GM19240 (cell line): ENCODE data around the gene TENM3.
"Not testable (repeated sequence)": the region's sequence is repeated elsewhere in the genome, so short reads cannot be mapped to it uniquely, and the experiment has no call there.

ENCODE experiments used
- DNase-seq: peaks from one replicate; pipeline ENCODE4 v3.0.0; 2011; ENCODE audit warnings: low spot score; ENCODE audit not compliant: insufficient read length

Gene TENM3

DNA sequence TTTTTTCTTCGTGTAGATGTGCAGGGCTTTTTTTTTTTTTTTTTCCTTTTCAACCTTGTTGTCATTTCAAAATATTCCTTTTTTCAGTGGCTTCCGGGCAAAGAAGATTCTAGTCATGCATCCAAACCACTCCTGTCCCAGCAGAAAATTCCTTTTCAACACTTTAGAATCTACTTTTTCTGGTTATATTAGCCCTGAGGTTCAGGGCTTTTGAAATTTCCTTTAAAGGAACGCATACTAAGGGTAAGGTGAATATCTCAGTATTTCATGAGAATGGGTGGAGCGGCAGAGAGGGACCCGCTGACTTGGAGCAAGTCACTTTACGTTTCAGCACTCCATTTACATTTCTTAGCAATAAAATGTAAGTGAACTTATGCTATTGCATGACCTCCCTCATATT, 15.6 kb upstream of the TENM3 start:
- no peak for DNase-seq

DNA sequence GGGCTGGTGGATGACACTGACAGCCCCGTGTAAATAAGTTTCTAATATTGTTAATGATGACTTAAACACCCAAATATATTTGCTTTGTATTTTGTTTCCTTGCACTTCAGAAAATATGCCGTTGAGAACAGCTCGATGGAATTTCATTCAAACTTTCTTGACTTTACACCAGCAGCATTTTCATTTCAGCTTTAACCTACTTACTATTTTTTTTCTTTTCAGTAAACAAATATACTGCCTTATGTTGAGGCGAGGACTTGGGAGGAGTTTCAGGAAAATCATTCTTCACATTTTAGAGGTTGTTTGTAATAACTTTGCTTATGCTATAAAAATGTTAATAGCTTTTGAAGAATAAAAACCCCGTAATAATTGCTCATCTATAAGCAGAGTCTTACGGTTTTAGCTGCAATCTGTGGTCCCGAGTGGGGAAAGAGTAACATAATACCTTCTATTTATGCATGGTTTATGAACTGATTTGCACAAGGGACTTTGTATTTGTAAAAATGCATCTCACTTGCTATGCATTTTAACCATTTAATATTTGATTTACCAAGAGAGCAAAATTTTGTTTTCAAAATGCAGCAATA, 14.1 kb upstream of the TENM3 start:
- no peak for DNase-seq

DNA sequence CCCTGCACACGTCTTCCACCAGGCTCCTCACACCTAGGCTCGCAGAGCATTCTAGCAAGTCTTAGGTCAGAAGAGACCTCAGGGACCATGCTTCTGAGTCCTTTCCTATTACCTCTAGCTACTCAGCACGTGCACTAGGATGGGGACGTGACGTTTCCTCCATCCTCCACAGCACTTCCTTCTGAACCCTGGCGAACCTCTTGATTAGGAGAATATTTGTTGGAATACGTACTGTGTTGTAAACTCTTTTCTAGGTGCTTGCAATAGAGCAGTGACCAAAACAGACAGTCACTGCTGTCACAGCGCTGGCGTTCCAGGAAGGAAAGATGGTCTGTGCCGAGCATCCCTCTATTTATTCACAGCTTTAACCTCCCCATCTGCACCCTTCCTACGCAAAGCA, 12.9 kb upstream of the TENM3 start:
- no peak for DNase-seq

DNA sequence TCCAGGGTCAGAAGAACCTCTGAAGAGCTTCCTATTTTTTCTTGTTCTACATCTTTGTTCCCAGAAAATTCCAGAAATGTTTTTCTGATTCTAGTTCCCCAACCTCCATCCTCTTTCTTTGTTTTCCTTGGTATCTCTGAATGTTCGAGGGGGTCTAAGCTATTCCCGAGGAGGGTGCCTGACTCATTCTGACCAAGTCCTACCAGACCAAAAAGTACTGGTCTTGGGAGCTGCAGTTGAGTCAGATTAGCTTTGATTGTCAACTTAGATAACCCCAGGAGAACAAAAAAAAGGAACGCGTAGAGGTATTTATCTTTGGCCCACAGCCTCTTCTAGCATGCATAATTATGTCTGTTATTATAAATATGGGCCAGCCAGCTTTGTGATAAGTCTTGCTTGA, 12.1 kb upstream of the TENM3 start:
- DNase-seq = no peak

DNA sequence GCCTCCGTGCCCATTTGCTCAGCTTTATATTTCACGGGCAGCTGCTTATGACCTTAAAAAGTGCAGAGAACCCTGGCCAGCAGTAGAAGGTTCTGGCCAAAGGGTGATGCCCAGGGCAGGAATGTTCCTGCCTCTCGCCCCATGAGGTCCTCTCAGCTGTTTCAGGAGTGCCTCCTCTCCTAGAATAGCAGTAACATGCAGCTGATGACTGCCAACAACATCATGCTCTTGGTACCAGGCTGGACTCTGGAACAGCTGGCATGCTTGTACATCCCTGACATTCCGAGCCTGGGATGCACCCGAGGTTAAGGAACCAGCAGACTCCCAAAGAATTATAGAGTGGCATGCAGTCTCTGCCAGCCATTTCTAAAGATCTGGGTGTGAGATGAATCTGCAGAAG, 11.7 kb upstream of the TENM3 start:
- DNase-seq = no peak

DNA sequence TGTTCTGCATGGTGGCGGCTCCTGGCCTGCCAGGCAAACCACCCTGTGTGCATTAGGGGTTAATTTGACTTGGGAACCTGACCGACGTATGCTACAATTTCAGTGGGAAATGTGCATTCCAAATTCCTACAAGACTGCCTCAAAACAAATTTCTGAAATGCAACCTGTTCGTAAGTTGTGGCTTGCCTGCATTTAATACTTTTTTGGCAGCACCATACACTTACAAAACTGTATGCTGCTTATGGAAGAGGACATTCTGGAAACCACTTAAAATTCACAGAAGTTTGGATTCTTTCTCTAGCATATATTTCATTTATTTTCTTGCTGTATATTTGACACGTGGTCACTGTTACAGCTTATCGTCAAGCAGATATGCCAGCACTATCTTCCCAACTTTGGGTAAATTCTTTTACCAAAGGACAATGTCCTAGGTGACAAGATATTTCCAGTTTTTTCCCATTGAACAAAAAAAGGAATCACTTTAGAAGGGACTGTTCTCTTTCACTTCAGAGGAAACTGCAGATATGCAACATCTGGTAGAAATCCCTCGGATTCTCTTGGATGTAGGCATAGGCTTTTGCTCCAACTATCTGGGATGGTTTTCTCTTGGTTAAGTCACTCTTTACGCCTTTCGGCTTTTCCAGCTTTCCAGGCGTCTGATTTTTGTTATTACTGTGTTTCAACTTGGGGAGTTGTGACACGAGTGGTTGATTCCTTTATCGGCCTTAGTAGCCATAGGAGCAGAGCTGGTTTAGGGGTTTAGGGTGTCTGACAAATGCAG, 9.7 kb upstream of the TENM3 start:
- no peak for DNase-seq

DNA sequence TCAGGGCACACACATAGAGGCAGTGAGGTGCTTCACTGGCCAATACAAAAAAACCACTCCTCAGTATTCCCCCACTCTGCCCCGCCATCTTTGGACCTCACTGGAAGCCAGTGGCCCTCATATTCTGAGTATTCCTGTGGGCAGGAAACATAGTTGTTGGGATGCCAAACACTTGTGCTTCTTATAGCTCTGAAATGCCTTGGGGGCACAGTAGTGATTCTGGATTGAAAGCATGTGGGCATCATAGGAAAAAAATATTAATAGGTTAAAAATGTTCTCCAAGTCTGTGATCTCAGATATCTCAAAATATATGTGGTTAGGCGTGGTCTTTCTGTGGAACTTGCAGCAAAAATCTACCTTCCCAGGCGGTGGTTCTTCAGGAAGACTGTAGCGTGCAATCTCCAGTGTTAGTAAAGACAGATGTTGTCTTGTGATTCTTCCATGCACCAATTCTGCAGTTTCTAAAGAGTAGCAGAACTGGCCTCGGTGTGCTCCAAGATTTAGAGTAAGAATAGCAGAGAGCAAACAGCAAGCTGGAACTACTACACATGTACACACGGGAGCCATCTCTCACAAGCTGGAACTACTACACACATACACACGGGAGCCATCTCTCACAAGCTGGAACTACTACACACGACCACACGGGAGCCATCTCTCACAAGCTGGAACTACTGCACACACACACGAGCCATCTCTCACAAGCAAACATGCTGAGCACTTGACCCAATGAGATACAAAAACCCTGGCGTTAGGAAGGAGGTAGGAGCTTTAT, 8.0 kb upstream of the TENM3 start:
- DNase-seq = no peak

DNA sequence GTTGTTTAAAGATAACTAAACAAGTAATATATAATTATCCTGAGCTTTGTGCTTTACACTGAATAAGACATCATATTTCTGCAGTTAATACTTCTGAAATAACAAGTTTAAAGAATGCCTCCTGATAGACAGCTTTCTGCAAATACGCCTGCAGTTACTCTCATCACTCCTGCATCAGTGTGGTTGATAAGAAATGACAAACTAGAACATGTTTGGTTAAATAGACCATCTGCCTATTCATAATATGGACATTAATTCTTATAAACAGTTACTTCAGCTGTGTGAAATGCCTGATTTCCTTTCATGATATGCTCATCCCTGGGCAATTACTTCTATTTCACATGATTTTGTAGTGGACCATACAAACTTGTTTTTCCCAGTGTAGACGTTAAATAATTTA, 7.0 kb upstream of the TENM3 start:
- DNase-seq = no peak

DNA sequence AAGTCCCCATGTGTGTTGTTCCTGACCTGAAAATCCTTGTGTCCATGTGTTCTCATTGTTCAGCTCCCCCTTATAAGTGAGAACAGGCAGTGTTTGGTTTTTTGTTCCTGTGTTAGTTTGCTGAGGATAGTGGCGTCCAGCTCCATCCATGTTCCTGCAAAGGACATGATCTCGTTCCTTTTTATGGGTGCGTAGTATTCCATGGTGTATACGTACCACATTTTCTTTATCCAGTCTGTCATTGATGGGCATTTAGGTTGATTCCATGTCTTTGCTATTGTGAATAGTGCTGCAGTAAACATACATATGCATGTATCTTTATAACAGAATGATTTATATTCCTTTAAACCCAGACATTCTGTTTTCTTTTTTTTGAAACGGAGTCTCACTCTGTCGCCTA, 6.2 kb upstream of the TENM3 start:
- DNase-seq = not testable (repeated sequence)

DNA sequence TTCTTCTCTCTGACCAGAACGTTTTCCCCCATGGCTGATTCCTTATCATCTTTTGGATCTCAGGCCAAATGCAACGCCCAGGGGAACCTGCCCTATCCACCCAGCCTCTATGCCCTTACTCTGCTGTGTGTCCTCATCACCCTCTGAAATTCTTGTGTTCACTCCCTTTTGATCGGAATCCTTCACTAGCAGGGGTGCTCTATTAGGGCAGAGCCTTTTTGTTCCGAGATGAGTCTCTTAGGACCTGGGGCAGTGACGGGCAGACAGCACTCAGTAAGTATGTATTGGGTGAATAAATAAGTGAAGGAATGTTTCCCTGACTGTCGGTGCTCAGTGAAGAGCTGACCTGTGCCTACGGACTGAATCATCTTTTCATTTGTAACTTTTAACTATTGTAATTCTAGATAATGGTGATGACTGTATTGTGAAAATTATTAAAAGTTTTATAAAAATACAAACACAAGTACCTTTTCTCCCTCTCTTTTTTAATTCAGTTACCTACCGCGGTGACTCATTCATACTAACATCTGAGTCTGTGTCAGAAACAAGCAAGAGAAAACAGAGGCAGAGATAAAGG, 4.8 kb upstream of the TENM3 start:
- no peak for DNase-seq

DNA sequence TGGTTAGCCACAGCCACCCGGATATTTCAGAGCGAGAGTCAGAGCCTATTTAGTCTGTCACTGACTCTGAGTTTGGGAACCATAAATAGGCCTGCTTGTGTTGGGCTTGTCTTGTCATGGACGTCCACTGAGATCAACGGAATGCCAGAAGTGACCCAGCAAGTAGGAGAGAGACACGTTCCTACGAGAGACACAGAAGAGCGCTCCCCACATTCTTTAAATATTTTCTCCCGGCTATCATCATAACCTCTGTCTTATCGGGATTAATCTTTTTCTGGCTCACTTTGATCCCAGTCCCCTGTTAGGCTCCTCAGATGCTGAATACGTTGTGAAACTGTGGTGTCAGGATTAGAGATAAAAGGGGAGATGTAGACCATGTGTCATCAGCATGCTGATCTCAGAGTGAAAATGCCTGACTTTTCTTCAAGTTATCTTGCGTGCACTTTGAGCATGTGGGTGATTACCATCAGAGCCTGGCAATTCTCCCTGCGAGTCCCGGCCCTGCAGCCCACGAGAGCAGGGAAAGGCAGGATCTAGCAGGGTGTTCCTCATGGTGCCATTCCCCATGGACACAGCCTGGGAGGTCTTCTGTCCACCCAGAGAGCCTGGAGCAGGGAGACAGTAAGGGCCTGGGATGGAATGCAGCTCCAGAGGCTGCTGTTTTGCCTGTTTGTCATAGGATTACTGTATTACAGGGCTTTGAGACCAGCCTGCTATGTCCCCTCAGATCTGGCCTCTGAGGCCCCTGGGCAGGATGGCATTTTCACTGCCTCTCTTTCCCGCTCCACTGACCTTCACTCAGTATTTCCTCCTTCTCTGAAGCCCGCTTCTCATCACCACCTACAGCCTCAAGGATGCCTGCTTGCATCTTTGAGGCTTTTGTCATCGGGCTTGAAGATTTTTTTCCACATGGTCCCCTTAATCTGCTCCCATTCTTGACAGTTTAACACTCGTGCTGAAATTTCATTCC, 2.8 kb upstream of the TENM3 start:
- no peak for DNase-seq

DNA sequence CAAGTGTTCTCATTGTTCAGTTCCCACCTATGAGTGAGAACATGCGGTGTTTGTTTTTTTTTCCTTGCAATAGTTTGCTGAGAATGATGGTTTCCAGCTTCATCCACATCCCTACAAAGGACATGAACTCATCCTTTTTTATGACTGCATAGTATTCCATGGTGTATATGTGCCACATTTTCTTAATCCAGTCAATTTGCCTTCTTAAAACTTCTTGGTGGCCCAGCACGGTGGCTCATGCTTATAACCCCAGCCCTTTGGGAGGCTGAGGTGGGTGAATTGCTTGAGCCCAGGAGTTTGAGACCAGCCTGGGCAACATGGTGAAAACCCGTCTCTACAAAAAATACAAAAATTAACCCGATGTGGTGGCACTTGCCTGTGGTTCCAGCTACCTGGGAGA, 942 bp upstream of the TENM3 start:
- DNase-seq = not testable (repeated sequence)

DNA sequence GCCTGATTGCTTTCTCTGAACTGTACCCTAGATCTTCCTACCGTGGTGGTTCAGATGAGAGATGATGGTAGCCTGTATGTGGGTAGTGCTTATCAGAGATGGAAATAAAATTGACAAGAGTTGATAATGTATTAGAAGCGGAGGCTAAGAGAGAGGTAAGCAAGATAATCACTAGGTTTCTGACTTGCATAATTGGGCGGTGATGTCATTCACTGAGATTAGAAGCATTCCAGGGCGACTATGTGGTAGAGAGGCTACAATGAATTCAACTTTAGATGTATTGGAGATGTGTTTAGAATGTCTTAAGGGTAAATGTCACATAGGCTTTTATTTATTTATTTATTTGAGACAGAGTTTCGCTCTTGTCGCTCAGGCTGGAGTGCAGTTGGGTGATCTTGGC, 415 bp upstream of the TENM3 start:
- no peak for DNase-seq

DNA sequence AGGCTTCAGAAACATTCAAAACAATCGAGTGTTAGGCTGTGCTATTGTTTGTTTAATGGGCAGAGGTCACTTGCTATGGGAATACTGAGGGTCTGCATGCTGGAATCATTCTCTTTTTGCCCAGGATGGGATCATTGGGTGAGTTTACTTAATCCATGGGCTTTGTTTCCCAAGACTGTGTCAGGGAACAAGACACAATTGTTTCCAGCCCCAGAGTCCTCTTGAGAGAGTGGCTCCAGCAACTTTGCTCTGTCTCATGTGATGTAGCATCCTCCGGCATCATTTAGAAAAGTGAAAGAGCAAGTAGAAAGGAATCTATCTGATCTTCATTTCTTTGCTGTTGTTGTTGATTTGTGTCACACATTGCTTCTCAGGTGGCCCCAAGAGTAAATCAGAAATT, 1.8 kb downstream of the TENM3 start:
- DNase-seq = no peak

DNA sequence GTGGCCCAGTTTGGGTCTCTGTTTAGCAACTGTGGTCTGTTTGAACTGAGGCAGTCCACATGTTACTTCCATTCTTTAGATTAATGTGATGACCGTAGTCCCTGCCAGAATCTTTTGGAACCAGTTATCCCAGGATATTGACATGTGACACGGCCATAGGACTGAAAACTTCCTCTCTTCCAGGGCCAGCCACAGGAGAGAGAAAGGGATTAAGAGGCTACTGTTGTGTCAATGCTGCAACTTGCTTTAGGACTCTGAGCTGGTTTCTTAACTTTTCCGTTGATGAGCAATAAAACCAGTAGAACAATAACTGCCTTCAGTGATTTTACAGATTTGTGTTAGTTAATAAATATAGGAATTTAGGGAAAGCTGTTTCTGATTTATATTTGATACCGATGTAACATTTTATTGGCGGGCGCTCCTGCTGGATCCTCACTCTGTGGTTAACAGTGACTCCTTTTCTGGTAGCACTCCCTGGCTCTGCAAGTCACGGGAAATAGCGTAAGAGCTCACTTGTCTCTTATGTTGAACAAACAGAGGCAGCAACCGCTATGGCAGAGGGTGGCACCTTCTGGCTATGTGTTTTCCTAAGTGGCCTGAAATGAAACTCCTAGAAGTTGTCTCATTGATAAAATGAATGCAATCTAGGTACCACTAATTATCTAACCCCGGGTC, 2.5 kb downstream of the TENM3 start:
- no peak for DNase-seq

DNA sequence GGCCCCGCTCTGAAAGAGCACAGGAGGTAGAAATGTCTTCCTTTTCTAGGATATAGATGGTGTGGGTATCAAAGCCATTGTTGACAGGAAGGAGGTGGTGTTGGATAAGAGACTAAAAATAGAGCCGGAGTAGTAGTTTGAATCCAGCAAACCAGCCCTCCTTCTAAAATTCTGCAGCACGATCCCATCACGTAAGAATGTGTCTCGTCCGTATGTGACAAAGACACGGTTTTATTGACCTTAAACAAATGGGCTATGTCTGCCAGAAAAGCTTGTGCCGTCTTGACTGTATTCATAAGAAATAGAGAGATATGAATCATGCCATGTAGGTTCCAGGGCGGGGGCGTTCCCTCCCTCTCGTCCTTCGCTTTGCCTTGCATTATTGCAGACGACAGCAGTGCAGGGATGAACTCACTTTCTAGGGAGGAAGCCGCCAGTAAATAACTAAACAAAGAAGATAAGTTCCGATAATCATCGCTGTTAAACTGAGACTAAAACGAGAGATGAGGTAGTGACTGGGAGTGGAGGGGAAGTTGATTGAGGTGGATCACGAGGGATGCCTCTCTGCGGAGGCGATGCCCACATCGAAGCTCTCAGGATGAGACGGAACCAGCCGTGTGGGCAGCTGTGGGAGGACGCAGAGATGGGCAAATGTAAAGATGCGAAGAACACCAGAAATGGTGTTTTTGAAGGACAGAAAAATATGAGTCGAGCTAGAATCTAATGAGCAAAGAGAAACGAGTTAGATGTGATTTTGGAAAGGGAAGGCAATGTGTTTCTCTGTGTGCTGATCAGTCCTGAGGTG, 3.4 kb downstream of the TENM3 start:
- no peak for DNase-seq

DNA sequence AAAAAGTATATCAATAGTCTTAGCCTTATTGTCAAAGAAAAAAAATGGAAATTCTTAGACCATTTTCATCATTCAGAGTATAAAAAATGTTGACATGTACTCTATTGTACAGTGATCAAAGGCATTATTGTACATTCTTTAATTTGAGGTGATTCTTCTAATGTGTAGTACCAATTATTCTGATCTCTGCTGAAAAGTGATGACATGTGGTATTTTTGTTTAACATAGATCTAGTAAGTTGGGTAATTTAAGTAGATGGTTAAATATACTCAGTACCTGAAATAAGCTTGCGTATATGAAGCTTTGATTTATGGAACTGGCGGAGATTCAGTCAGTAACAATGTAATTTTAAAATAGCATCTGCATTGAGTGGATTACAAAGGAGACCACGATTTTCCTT, 5.1 kb downstream of the TENM3 start:
- no peak for DNase-seq

DNA sequence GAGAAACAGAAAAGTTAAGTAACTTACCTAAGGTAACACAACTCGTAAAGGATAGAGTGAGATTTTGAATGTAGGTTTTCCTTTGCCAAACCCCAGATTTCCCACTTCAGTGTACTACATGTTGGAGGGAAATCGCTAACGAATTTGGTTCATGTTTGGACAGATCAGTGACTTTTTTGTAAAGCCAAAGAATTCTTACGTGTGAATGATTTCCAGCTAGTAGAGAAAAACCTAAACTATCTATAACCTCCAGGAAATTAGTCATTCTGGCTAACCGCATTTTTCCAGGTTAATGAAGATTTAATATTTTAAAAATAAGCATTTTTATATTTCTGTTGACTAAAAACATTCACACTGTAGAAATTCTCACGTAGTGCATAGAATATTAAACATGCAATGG, 7.2 kb downstream of the TENM3 start:
- DNase-seq = no peak

DNA sequence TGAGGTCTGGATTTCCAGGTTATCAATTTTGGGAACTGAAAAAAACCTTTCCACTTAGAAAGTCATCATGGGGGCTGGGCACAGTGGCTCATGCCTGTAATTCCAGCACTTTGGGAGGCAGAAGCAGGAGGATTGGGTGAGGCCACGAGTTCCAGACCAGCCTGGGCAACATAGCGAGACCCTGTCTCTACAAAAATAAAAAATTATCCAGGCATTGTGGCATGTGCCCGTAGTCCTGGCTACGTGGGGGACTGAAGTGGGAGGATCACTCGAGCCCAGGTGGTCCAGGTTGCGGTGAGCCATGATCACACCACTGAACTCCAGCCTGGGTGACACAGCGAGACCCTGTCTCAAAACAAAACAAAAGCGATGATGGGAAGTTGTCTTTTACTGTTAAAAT, 7.9 kb downstream of the TENM3 start:
- DNase-seq = no peak

DNA sequence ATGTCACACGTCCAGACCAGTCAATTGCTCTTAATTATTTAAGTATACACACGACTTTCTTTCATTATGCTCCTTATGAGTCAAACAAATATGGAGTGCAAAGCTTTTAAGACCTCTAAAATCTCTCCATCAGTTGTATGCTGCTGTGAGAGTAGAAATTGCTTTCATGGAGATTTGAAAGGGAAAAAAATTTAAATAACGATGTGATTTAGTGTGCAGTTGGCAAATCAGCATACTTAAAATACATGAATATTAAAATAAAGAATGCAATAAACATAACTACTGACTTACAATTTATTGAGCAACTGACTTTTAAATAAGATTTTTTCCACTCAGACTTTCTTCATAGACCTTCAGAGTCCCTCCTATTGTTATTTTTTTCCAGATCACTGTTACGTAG, 9.0 kb downstream of the TENM3 start:
- no peak for DNase-seq
